SU-DHL-6 (cell line): ENCODE measurements around the gene MAPK12.

Experiments used
- CTCF ChIP-seq: fragments of 200-600 bp; sonication (generic); IDR thresholded peaks from one replicate; pipeline ENCODE4 v1.5.1; 2017; ENCODE audit warnings: antibody characterized with exemption, mild to moderate bottlenecking, low read length, moderate library complexity; ENCODE audit not compliant: insufficient read depth, poor library complexity, severe bottlenecking
- EZH2phosphoT487 ChIP-seq: fragments of 200-600 bp; sonication (generic), shearing (Covaris generic); conservative IDR thresholded peaks from 2 replicates; pipeline ENCODE4 v1.6.1; 2018; ENCODE audit warnings: mild to moderate bottlenecking, antibody characterized with exemption, low read length, moderate library complexity, mixed read lengths

- TF ChIP-seq CTCF: no peak
- no peak for TF ChIP-seq EZH2phosphoT487
Observed at GRCh38 chr22:50278461-50278860, 17.0 kb upstream of the MAPK12 start.
